ENCODE measurements around the gene GRIK3.

DNA sequence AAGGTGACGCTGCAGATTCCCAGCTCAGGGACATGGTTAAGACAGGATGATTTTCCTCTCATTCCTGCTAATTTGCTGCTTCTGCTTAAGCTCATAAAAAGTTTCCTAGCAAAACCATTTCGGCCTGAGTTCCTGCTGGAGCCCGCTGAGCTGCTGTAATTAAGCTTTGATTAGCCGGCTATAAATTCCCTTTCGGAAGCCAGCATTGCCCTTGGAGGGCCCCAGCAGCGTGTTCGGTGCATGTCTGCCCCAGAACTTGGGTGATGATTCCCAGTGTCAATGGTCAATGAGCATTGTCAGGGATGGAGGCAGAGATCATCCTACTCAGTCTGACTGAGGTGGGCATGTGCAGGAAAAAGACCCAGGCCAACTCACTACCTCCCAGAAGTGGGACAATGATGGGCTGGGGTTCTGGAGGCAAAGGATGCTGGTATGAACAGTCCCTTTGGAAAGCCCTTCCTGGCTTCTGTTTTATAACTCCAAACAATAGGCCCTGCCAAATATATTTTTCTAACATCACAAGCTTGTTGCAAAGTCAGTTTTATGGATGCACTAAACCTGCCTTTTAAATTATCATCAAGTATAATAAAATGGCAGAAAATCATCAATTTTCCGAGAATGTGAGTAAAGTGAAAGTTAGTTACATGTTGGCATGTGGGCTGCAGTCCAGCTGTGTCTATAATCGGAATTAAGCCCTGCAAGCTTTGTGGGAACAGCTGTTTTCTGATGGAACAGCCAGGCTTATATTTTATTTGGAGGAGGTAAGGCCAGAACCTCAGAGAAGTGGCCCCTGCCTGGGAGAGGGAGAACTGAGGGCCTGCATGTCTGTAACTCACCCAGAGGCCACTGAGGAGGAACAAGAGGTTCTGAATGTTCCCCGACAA is 257.1 kb downstream of the GRIK3 start:
- TF ChIP-seq, protein P1, sequence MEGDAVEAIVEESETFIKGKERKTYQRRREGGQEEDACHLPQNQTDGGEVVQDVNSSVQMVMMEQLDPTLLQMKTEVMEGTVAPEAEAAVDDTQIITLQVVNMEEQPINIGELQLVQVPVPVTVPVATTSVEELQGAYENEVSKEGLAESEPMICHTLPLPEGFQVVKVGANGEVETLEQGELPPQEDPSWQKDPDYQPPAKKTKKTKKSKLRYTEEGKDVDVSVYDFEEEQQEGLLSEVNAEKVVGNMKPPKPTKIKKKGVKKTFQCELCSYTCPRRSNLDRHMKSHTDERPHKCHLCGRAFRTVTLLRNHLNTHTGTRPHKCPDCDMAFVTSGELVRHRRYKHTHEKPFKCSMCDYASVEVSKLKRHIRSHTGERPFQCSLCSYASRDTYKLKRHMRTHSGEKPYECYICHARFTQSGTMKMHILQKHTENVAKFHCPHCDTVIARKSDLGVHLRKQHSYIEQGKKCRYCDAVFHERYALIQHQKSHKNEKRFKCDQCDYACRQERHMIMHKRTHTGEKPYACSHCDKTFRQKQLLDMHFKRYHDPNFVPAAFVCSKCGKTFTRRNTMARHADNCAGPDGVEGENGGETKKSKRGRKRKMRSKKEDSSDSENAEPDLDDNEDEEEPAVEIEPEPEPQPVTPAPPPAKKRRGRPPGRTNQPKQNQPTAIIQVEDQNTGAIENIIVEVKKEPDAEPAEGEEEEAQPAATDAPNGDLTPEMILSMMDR (conservative IDR thresholded peaks at IDR 0.05; ENCODE audit: low read depth, low read length): no peak
- TF ChIP-seq EZH2 (IDR thresholded peaks at IDR 0.05; ENCODE audit: low read length, unreplicated experiment) (no peak), EZH2phosphoT487 (IDR thresholded peaks at IDR 0.05; ENCODE audit: borderline replicate concordance, low read length) (no peak)
